ENCODE data around the gene PACS2. TPM values are rescaled to one million over a fixed set of nuclear protein-coding genes. Genes with fewer than 3 reads are reported as not detected.
A peak's percentile ranks its signal among the peaks of the same experiment; 100 is the strongest.
"Not testable (repeated sequence)": the region's sequence is repeated elsewhere in the genome, so short reads cannot be mapped to it uniquely, and the experiment has no call there.

Gene PACS2
- total and polyA plus RNA-seq, 4 donors = 5.1 to 21.9 (median 9.8) TPM

GRCh38 chr14:105294142-105294597, 20.4 kb upstream of the PACS2 start:
- Histone ChIP-seq H3K4me1 (ENCODE audit: control insufficient read depth in 4 of 4, insufficient read depth in 4 of 4, low read length in 3 of 4) (peaks cover 1 to 16% (median 10%) of the 10 kb centered on the region in 4 donors), H3K9me3 (ENCODE audit: control insufficient read depth in 4 of 4, low read length in 3 of 4) (no peaks in the 10 kb centered on the region), H3K27me3 (ENCODE audit: control insufficient read depth in 4 of 4, insufficient read depth in 4 of 4, low read length in 3 of 4) (no peaks in the 10 kb centered on the region), H3K4me3 (ENCODE audit: low read depth in 1 of 3, low read length in 3 of 3) (no peak overlapping the region), H3K9ac (ENCODE audit: low read depth in 1 of 2, low read length in 2 of 2) (no peak overlapping the region), H3K36me3 (ENCODE audit: control insufficient read depth in 4 of 4, insufficient read depth in 3 of 4, low read depth in 1 of 4, low read length in 3 of 4) (no peaks in the 10 kb centered on the region), H3K27ac (ENCODE audit: low read depth in 1 of 2, low read length in 2 of 2) (no peak overlapping the region)
- 69% methylated on average over 15 of the region's 15 CpGs for WGBS
- no peak for TF ChIP-seq HNF4G (IDR thresholded peaks at IDR 0.05)
- TF ChIP-seq ZBTB33 (IDR thresholded peaks at IDR 0.05) = no peak
- TF ChIP-seq NR2F2 (IDR thresholded peaks at IDR 0.05) = no peak
- TF ChIP-seq EGR1 (IDR thresholded peaks at IDR 0.05; ENCODE audit: low read depth in 2 of 2) = no peak
- TF ChIP-seq RXRA (IDR thresholded peaks at IDR 0.05) = no peak
- no peak for TF ChIP-seq ATF3 (IDR thresholded peaks at IDR 0.05)
- no peak for TF ChIP-seq HNF4A (conservative IDR thresholded peaks at IDR 0.05)
- no peak for TF ChIP-seq REST (IDR thresholded peaks at IDR 0.05)
- no peak for DNase-seq (ENCODE audit: low spot score)

- not testable (repeated sequence) for H3K9me3 ChIP-seq (ENCODE audit: control insufficient read depth in 4 of 4, low read length in 3 of 4); H3K9ac ChIP-seq (ENCODE audit: low read depth in 1 of 2, low read length in 2 of 2); H3K27me3 ChIP-seq (ENCODE audit: control insufficient read depth in 4 of 4, insufficient read depth in 4 of 4, low read length in 3 of 4); DNase-seq (ENCODE audit: low spot score); H3K27ac ChIP-seq (ENCODE audit: low read depth in 1 of 2, low read length in 2 of 2); H3K36me3 ChIP-seq (ENCODE audit: control insufficient read depth in 4 of 4, insufficient read depth in 3 of 4, low read depth in 1 of 4, low read length in 3 of 4); H3K4me3 ChIP-seq (ENCODE audit: low read depth in 1 of 3, low read length in 3 of 3)
- WGBS = 96% methylated on average over 11 of the region's 11 CpGs
- peaks cover 5 to 17% (median 11%) of the 10 kb centered on the region in 4 donors for H3K4me1 ChIP-seq (ENCODE audit: control insufficient read depth in 4 of 4, insufficient read depth in 4 of 4, low read length in 3 of 4)
Measured at GRCh38 chr14:105297311-105297710, 17.2 kb upstream of the PACS2 start.

- WGBS = 7% methylated on average over 54 of the region's 54 CpGs
- Histone ChIP-seq H3K9me3 (ENCODE audit: control insufficient read depth in 4 of 4, low read length in 3 of 4) (no peaks in the 10 kb centered on the region), H3K27ac (ENCODE audit: low read depth in 1 of 2, low read length in 2 of 2) (peak overlapping the region; percentile 94 to 99), H3K36me3 (ENCODE audit: control insufficient read depth in 4 of 4, insufficient read depth in 3 of 4, low read depth in 1 of 4, low read length in 3 of 4) (no peaks in the 10 kb centered on the region), H3K9ac (ENCODE audit: low read depth in 1 of 2, low read length in 2 of 2) (peak overlapping the region in 1 of 2 donors; percentile 88), H3K4me1 (ENCODE audit: control insufficient read depth in 4 of 4, insufficient read depth in 4 of 4, low read length in 3 of 4) (peaks cover 5 to 16% (median 9%) of the 10 kb centered on the region in 4 donors), H3K4me3 (ENCODE audit: low read depth in 1 of 3, low read length in 3 of 3) (peak overlapping the region; percentile 70 to 97 (median 73)), H3K27me3 (ENCODE audit: control insufficient read depth in 4 of 4, insufficient read depth in 4 of 4, low read length in 3 of 4) (no peaks in the 10 kb centered on the region)
- DNase-seq (ENCODE audit: low spot score) = no peak
- no peak for TF ChIP-seq TAF1 (conservative IDR thresholded peaks at IDR 0.05)
- no peak for TF ChIP-seq MAX (IDR thresholded peaks at IDR 0.05)
- TF ChIP-seq NR2F2 (IDR thresholded peaks at IDR 0.05) = no peak
- TF ChIP-seq EGR1 (IDR thresholded peaks at IDR 0.05; ENCODE audit: low read depth in 2 of 2) = no peak
- no peak for TF ChIP-seq GABPA (IDR thresholded peaks at IDR 0.05 in 1 of 2, conservative IDR thresholded peaks at IDR 0.05 in 1 of 2)
- no peak for TF ChIP-seq YY1 (IDR thresholded peaks at IDR 0.05)
- TF ChIP-seq SP1 (IDR thresholded peaks at IDR 0.05) = no peak
- no peak for TF ChIP-seq HNF4G (IDR thresholded peaks at IDR 0.05)
- TF ChIP-seq ATF3 (IDR thresholded peaks at IDR 0.05) = no peak
- TF ChIP-seq JUND (IDR thresholded peaks at IDR 0.05) = no peak
- no peak for TF ChIP-seq FOXA1 (IDR thresholded peaks at IDR 0.05)
- no peak for TF ChIP-seq CTCF (IDR thresholded peaks at IDR 0.05; ENCODE audit: low read depth, low read length, missing input control)
Measured at GRCh38 chr14:105299654-105300541, 14.7 kb upstream of the PACS2 start.
